HG03439 (cell line): ENCODE data around the gene CEP112.
"Not testable (repeated sequence)": the region's sequence is repeated elsewhere in the genome, so short reads cannot be mapped to it uniquely, and the experiment has no call there.

Experiments
- ATAC-seq: cut with Tn5 transposase; IDR thresholded peaks from one replicate; pipeline ENCODE4 v1.9.1; 2021; ENCODE audit warnings: mild to moderate bottlenecking, moderate library complexity; ENCODE audit not compliant: unreplicated experiment

CEP112 gene

DNA sequence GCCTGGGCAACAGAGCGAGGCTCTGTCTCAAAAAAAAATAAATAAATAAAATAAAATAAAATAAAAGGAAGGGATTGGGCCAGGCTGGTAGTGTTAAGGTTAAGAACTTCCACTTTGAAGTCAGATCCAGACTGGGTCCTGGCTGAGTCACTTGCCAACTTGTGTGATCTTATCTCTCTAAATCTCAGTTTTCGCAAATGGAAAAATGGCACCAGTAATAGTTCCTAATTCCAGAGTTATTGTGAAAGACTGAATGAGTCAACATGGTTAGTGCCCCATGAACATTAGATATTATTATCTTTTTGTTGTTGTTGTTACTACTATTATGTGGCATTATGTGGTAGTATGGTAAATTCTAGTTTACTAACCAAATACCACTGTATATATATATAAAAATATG is 442.5 kb downstream of the CEP112 start:
- no peak for ATAC-seq

DNA sequence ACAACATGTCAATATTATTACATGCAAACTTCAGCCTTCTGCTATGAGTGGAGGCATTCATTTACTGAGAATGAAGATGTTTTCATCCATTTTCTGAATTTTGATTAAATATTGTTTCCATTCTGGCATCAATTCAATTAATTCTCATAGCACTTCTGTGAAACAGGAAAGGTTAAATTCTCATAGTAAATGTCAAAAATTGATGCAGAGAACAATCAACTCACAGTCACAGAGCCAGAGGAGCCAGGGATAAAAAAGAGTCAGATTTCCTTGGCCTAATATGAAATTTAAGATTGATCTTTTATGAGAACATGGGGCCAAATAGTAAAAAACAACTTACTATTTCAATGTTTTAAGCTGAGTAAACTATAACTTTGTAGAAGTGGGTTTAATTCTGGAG is 446.7 kb downstream of the CEP112 start:
- no peak for ATAC-seq

DNA sequence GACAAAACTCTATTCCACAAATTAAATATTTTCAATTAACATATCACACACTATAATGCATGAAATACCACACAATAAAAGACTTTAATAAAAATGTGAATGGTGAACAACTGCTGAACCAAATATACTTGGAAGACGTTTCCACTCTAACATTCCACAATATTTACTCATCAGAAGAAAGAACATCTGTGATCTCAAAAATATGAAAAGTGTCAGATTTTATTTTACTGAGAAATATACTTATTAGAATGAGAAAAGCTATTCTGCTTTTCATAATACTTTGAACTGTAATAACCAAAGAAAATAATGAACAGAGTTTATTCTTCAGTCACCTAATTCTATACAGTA is 448.7 kb downstream of the CEP112 start:
- ATAC-seq, result no peak

DNA sequence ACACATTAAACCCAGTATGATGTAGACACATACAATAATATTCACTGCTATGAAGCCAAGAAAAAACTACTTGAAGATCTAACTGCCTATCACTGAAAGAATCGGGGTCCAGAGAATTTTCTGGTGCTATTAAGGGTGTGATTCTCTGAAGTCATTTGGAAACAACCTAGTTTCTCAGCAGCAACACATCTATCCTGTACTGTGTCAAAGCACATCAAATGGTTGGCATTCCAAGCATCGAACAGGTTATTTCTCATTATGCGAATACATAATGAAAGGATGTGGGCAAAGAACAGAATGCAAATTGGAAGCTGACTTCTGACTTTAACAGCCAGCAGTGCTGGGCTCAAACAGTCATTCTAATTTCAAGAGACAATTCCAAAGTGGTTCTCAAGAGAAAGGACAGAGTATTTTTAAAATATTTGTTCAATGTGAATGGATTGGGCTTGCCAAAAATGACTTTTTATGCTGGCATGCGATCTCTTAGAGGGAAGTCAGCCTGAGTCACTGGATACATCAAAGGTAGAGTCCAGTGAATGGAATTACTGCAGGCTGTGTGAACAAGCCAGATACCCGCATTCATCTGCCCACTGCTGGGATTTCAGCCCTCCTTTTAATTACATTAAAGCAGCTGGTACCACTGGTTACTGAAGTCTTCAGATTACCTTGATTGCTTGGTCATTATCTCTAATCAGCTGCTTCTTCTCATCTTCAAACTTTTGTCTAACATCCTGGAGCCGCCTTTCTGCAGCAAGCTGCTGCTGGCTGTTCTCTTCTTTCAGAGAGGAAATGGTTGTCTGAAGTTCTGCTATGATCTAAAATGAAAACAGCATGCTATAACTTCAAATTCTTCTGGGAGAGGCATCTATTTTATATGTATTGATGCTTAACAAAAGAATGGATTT is 449.3 kb downstream of the CEP112 start:
- no peak for ATAC-seq

DNA sequence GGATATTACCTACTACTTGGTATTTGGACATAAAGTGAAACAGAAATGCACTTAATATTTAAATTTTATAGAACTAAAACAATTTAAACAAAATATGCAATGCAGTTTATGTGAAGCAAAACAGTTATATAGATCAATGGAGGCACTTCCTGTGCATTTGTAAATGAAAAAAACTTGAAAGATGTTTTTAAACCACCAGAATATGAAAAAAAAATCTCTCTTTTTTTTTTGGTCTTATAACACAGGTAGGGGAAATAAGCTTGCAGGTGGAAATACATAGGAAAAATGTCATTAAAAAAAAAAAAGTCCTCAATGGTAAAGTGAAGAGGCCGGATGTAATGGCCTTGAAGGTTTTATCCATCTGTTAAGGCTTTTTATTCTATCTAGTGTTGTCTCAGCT is 450.2 kb downstream of the CEP112 start:
- no peak for ATAC-seq

DNA sequence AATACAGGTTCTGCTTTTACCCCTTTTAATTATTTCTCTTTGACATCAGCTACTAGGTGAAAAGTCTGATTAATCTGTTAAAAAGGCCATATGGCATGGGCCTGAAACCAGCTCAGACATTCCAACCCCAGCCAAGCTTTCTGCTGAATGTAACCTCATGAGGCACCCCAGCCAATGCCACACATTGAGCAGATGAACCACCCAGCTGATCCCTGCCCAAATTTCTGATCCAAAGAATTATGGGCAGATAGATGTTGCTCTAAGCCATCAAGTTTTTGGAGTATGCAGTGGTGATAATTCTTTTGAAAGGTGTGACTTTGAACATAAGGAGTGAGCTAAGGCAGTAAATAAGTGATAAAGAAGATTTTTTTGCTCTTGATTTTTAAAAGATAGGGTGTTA is 452.9 kb downstream of the CEP112 start:
- no peak for ATAC-seq

DNA sequence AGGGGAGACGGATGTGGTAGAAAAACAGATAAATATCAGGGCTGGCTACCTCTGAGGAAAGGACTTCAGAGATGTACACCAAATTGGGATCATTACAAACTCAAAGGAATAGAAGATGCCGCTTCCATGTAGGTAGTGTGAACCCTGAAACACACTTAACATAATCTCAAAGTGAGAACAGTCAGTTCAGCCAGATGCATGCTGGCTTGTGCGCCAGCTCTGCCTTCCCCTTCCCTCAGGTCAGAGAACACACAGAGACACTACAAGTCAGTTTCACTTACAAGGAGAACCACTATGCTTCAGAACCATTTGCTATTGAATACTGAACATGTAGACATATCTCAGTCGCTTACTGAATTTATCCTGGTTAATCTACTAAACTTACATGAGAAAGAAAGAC is 454.5 kb downstream of the CEP112 start:
- ATAC-seq, result no peak

DNA sequence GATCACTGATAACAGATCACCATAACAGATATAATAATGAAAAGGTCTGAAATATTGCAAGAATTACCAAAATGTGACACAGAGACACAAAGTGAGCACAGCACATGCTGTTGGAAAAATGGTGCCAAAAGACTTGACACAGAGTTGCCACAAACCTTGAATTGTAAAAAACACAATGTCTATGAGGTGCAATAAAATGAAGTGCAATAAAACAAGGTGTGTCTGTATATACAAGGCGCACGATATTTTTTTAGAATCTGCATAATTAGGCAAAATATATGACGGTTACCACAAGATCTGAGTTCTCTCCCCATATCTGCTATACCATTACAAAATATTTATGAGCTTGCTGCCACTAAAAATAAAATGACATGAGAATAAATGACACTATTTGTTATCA is 458.6 kb downstream of the CEP112 start:
- ATAC-seq, result no peak

DNA sequence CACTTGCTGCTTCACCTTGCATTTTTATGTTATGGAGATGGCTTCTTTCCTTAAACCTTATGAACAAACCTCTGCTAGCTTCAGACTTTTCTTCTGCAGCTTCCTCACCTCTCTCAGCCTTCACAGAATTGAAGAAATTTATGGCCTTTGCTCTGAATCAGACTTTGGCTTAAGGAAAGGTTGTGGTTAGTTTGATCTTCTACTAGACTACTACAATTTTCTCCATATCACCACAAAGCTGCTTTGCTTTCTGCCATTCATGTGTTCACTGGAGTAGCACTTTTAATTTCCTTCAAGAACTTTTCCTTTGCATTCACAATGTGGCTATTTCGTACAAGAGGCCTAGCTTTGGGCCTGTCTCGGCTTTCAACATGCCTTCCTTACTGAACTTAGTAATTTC is 459.3 kb downstream of the CEP112 start:
- not testable (repeated sequence) for ATAC-seq

DNA sequence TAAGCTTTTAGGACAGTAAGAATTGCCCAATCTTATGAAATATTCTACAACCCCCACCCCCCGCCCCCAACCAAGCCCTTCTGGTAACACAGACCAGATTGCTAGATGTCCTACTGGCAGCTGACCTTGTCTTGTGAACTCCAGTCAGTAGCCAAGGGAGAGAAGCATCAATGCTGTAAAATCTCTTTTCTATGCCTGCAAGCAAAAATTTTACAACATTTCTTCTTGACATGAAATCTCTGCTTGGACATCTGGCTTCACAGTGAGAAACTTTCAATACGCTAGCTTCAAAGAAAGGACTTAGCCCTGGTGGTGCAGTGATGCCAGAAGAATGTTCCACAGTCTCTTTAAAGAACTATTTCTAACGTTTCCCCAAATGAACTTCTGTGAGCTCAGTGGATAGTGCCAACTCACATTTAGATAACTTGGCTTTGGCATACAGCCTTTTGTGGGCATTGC is 461.2 kb downstream of the CEP112 start:
- ATAC-seq, result no peak

DNA sequence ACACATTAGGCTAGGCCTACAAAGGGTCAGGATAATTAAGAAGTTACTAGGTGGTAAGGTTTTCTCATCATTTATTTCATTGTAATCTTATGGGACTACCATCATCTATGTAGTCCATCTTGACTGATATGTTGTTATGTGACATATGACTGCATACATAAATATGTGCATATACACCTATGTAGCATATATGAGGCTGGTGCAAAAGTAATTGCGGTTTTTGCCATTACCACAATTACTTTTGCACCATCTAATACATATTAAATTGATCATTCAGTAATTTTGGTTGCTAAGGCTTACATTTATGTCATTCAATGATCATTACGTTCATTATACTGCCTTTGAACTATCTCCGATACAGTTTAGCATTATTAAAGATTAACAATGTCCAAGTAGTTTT is 462.7 kb downstream of the CEP112 start:
- no peak for ATAC-seq

DNA sequence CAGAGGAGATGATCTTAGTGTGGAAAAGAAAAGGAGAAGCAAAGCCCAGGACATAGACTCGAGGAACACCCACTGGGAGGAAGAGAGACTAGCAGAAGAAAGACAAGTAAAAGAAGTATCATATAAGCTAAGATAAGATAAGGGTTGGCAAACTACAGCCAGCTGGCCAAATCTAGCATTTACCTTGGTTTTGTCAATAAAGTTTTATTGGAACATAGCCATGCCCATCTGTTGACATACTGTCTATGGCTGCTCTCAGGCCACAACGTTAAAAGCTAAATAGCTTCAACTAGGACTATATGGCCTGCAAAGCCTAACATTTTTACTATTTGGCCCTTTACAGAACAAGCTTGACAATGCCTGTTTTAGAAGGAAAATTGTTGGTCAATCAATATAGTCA is 464.1 kb downstream of the CEP112 start:
- no peak for ATAC-seq

DNA sequence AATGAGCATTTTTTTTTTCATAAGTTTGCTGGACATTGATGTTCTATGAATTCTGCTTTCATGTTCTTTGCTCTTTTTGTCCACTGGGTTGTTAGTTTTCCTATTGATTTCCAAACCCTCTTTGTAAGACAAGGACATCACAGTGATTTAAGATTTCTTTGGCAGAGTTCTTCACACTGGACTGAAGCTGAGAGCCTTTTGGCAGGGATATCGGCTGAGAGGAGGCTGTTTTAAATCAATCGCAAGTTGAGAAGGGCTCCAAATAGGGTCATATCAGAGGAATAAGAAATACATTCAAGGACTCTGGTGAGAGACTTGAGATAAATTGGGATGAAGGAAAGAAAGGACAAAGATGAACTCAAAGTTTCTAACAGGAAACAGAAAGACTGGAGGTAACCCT is 464.7 kb downstream of the CEP112 start:
- ATAC-seq, result no peak

DNA sequence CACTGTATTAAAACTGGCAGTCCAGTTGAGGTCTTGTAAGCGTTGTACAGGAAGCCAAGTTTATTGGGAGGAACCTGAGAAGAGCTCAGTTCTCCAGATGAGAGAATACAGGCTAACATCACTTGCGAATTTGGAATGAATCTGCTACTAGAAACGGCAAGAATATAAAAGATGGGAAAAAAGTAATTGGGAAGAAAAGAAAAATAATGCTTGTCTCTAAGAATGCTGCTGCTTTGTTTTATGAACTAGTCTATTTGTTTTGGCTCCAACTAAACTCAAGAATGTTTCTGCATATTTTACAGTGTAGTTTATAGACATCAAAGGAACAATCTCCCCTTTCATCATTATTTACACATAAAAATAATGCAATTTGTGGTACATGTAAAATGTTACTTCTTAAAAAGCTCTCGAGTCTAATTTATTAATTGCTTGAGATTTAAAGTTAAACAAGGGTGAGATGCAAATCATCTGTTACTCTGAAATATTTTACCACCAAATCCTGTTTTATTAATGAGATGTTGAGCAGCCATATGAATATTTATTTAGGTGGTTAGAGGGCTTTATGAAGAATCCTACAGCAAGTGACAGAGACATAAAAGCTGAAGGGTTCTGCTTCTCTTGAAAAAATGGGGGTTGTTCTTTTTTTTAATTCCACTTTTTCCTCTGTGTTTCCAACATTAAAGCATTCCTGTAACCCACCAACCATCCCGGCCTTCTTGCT is 468.3 kb downstream of the CEP112 start:
- ATAC-seq, result no peak

DNA sequence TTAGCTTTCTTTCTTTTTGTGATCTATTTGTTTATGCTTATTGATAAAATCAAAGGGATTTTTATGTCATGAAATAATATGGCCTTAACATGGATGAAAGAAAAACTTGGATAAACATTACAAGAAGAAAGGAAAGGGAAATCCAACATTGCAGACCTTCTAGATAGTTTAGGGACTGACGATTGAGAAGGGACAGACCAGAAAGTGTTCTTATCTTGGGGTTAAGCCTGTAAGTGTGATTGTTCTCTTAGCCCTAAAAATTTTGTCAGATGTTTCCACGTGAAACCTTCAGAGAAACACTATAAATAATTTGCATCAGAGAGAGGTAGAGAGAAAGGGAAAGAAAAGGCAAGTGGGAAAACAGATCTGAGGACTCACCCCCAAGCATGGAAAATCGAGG is 473.3 kb downstream of the CEP112 start:
- no peak for ATAC-seq

DNA sequence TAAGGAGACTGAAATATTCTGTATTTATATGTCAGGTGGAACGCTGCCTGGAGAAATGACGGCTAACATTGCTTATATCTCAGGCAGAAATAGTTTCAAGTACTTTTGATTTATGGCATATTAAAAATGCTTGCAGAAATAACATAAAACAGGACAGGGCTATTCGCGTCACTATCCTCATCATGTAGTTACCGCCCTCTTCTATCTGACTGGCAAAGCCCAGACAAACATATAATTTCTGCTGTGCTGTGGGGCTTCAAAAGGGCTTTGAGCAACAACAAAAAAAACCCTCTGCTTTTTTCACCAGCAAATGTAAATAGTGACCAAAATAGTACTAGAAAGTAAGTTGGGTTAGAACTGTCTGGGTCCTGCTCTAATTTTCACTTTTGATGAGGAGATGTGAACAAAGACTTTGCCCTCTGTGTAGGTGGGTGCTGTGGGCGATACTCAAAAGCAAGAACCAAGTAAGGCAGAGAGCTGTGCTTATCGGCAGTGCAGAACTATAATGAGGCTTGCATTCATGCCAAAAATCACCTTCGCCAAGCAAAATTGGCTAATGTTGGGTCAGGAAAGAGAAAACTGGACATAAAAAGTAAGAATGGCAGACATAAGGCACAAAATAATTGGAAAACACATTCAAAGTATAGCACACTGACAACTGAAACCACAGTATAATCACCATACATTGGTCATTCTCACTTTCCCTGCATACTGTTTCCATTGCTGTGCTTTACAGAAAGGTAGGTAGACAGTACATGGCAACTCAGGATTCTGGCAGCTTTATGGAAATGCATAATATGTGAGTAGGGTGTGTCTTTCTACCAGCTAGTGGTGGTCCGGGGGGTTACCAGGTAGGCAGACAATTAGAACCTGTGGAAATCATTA is 479.3 kb downstream of the CEP112 start:
- no peak for ATAC-seq

DNA sequence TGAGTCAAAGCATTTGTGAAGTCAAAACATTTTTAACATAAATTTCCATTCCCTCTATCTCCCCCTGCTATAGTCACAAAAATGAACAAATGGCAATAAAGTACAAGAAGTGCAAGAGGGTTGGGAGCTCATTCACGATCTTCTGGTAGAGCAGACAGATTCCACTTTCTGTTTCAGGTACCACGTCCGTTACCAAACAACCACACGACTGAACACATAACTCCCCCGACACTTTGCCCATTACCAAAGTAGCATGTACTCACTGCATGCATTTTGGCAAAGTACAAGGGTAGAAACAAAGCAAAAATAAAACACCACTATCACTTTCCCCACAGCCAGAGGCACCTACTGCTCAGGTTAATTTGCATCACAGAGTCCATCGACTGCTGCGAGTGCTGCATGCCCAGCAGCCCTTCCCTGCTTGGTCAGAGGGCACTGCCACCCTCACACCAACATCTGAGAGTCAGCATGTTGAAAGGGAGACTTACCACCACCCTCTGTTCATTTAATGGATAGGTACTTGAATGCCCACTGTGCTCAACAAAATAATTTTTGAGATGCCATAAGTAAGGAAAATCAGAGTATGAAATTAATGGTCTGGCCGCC is 480.2 kb downstream of the CEP112 start:
- ATAC-seq, result no peak

DNA sequence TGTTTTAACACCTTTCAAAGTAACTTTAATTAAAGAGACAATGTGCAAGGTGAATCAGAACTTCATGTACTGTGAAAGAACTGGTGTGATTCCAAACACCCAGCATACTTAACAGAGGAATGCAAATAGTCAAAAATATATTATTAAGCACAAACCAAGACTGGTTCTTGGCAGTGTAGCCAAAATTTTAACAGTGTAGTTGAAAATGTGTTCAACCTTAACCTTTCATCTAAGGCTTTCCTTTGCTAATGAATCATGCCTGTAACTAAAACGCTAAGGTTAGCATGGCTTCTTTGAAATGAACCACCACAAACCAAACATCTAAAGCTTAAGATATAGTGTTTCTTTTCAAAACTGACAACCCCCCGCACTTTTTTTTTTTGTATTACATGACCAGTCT is 484.2 kb downstream of the CEP112 start:
- no peak for ATAC-seq

DNA sequence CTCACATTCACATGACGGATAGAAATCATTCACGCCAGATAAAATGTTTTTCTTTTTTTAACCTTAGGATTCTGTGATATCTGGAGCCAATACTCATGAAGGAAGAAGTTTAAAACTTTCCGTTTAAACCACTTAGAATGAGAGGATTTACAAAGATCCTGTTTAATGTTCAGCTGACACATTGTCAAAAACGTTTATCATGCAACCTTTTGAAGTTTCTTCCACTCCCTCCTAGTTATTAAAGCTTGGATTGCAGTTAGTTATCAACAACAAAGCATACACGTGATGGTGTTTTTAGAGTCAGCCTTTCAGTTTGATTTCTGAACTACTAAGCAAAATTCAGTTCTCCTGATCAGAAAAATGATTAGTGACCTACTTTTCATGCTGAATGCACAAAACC is 487.2 kb downstream of the CEP112 start:
- no peak for ATAC-seq

DNA sequence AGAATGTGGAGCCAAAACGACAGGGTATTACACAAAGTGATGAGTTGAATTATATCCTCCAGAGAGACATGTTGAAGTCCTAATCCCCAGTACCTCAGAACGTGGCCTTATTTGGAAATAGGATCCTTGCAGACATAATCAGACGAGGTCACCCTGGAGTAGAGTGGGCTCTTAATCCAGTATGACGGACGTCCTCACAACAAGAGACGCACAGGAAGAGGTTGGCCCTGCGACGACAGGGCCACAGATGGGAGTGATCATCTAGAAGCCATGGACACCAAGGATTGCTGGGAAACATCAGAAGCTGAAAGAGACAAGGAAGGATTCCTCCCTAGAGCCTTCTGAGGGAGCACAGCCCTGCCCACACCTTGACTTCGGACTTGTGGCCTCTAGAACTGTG is 488.0 kb downstream of the CEP112 start:
- no peak for ATAC-seq

DNA sequence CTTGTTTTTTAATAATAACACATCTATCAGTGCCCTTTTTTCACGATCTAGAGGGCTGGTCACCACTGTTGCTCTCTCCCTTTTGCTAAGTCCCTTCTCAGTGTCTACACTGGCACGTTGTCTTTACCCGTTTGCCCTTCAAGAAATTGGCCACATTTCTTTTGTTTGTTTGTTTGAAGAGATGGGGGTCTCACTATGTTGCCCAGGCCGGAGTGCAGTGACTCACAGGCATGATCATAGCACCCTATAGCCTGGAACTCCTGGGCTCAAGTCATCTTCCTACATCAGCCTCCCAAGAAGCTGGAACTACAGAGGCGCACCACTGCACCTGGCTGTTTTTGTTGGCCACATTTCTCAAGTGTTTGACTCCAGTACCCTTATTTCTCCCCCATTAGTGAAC is 492.5 kb downstream of the CEP112 start:
- ATAC-seq, result no peak
